Stimulated activated CD8-positive, alpha-beta memory T cell treated with anti-CD3 and anti-CD28 coated beads, Interleukin-7, amount 100 ng/mL, for 48 hours (primary cell): ENCODE results near the gene UGT2B28.
"Not testable (repeated sequence)": the region's sequence is repeated elsewhere in the genome, so short reads cannot be mapped to it uniquely, and the experiment has no call there.

Source experiments
- DNase-seq, 2 donors: peaks; one replicate each; pipeline ENCODE4 v3.0.0-alpha.2; 2020; ENCODE audit warnings: low read depth in 1 of 2; ENCODE audit errors: extremely low read depth in 1 of 2

Gene UGT2B28

GRCh38 chr4:69343114-69343513 lies 62.8 kb downstream of the UGT2B28 start:
- not testable (repeated sequence) for DNase-seq

- not testable (repeated sequence) for DNase-seq
These were observed 63.5 kb downstream of the UGT2B28 start for GRCh38 chr4:69343558-69344420.
